Measurements from ENCODE around the gene LGI2.

GRCh38 chr4:25022766-25023165 is 8.0 kb downstream of the LGI2 start:
- no peak for TF ChIP-seq CTCF (IDR thresholded peaks at IDR 0.05)
- no peak for TF ChIP-seq POLR2A (IDR thresholded peaks at IDR 0.05)

All from breast epithelium (tissue), 3 donors.